Frontal cortex (tissue), 4 donors: ENCODE results near the gene CCL27. TPM values are rescaled to one million over a fixed set of nuclear protein-coding genes. Genes with fewer than 3 reads are reported as not detected.
A peak's percentile ranks its signal among the peaks of the same experiment; 100 is the strongest.

Experiments used
- DNase-seq, 2 donors: peaks; one replicate each; pipeline ENCODE4 v3.0.0; 2012; ENCODE audit warnings: low spot score in 2 of 2
- FAIRE-seq: peaks from 2 replicates; lab custom pipeline; 2012; peaks lifted over from hg19 to GRCh38; lab: Jason Lieb, UNC
- small RNA-seq: library from RNA; depleted of rRNA; stranded (forward); fragments of <200 nt; gene quantifications from one replicate; pipeline ENCODE3, GENCODE V24; 2014
- total RNA-seq: library from RNA; depleted of rRNA; stranded (reverse); fragments of >200 nt; gene quantifications from one replicate; pipeline ENCODE4 v1.2.3, GENCODE V29; 2014
- donor health status: control.
- donor health status: control.
- donor health status: control.

CCL27 gene
- total RNA-seq, 1 donor from 2014 or later: 0.41 TPM

DNA sequence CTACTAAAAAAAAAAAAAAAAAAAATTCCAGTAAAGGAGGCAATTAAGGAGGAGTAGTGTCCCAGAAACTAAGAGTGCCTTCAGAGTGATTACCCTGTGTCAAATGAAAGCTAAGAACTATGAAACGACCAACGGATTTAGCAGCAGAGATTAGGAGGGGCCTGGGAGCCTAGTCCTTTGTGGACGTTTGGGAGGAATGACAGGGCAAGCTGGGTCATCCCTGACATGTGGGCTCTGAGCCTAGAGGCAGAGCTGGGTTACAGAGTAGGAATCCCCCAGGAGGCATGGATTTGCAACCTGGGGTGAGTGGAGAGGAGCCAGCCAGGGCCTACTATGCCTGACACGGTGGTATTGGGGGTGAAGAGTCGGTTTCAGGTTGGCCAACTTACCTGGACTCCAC lies 29.3 kb downstream of the CCL27 start:
- DNase-seq: no peak
- FAIRE-seq: no peak

- no peak for FAIRE-seq
- no peak for DNase-seq
Observed at GRCh38 chr9:34630402-34631154, 31.9 kb downstream of the CCL27 start.

DNA sequence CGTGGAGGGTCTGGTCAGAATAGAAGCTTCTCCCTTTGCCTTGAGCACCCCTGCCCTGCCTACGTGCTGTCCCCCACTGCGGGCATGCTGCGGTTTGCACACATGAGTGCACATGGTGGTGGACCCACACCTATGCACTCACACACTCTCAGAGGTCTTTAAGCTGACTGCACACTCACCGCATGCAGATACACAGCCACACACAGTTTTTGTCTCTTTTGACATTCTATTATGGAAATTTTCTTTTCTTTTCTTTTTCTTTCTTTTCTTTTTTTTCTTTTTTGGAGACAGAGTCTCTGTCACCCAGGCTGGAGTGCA lies 33.0 kb downstream of the CCL27 start:
- no peak for FAIRE-seq
- DNase-seq: no peak

DNA sequence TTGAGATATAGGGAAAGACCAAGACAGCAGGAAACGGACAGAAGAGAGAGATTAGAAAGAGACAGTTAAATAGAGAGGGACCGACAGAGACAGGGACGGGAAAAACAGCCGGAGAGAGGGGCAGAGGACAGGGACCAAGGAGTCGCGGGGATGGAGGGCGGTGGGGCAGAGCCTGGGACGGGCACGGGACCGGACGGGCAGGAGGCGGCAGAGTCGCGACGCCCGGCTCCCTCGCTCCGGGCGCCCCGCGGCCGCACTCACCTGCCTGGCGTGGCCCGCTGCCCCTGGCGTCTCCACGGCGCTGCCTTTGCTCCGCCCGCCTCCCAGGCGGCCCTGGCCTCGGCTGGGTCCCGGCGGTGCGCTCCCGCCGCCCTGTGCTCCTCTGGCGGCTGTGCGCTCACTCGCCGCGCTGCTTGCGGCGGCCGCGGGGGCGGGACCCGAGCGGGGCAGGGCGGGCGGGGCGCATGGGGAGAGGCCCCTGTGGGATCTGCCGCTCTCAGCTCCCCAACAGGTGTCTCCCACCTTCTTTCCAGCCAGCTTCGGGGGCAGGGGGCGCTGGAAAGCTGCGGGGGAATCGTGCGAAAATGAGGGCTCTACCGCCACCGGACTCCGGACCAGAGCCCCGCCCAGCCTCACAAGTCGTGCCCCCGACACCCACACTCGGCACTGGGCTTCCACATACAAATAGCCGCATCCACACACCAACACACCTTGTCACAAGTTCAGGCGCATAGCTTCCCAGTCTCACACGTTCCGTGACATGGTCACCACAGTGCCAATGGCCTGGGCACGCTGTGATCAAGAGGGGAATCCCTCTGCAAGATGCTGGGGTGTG lies 33.6 kb downstream of the CCL27 start, which contains the start of gene ARID3C:
TSS of gene ARID3C (minus strand) at position 411 of the 835 bp plus-strand sequence. CDS start 1,052 bp downstream, outside the sequence.
- DNase-seq: peak in 1 of 2 donors; percentile 64
- FAIRE-seq: no peak

DNA sequence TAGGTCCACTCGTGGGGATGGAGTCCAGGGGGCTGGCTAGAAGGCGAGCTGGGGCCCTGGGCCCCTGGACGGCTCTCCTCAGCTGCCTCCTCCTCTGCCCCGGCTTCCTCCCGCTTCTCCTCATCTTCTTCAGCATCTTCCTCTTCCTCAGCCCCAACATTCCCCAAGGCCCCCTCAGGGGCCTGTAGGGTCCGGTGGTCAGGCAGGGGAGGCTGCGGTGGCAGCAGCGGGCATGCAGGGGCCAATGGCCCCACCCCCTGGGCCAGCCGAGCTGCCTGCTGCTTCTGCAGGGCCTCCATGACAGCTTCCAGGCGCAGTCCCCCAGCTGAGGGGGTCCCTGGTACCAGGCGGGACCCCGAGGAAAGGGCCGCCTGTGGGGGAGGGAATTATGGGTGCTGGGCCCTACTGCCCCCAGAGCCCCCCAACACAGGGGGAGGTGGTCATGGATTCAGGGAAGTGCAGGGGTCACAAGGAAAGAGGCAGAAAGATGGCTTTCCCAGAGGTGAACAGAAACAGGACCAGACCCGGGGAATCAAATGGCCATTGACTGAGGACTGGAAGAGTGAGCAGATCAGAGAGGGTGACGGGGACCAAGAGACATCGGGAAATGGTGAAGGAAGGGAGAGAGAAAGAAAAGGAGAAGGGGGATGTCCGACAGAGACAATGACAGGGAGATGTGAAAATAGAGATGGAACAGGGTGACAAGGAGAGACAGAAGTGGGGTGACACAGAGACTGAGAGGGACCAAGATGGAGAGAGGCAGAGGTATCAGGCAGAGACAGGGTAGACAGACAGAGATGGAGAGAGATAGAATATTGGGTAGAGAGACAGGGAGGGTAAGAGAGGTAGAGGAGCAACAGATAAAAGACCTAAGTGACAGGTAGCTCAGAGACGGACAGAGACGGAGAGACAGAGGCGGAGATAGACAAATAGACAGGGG lies 34.5 kb downstream of the CCL27 start:
- DNase-seq (no peak), FAIRE-seq (no peak)

GRCh38 chr9:34625186-34625486 lies 37.3 kb downstream of the CCL27 start:
- DNase-seq: no peak
- no peak for FAIRE-seq

DNA sequence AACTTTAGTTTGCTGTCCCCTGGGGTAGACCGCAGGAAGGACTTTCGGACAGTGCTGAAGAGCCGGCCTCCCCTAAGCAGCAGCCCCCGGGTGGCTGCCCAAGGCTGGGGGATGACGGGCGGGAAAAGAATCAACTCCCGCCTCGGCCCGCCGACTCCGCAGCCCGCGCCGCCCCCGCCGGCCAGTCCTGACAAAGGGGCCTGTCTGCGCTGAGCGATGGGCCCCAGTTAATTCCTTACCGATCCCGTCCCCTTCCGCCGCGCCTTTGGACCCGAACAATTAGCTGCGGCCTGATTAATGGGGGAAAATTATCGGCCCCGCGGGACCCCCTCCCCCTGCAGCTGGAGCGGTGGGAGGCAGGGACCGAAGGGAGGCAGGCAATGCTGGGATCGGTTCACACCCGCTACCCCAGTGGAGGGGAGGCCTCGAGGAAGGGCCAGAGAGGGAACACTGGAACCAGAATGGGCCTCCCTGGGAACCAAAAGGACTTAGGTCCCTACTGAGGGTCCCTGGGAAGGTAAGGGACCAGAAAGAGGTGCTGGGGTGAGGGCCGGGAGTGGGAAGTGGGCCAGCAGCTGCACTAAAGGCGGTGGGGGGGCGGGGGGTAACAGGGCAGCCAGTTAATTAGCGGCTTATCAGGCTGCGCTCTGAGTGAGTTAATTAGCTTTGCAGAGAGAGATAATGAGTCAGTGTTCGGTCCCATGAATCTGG lies 37.8 kb downstream of the CCL27 start:
- DNase-seq (no peak), FAIRE-seq (no peak)

- DNase-seq: no peak
- no peak for FAIRE-seq
Observed at GRCh38 chr9:34623374-34624235, 38.9 kb downstream of the CCL27 start.

DNA sequence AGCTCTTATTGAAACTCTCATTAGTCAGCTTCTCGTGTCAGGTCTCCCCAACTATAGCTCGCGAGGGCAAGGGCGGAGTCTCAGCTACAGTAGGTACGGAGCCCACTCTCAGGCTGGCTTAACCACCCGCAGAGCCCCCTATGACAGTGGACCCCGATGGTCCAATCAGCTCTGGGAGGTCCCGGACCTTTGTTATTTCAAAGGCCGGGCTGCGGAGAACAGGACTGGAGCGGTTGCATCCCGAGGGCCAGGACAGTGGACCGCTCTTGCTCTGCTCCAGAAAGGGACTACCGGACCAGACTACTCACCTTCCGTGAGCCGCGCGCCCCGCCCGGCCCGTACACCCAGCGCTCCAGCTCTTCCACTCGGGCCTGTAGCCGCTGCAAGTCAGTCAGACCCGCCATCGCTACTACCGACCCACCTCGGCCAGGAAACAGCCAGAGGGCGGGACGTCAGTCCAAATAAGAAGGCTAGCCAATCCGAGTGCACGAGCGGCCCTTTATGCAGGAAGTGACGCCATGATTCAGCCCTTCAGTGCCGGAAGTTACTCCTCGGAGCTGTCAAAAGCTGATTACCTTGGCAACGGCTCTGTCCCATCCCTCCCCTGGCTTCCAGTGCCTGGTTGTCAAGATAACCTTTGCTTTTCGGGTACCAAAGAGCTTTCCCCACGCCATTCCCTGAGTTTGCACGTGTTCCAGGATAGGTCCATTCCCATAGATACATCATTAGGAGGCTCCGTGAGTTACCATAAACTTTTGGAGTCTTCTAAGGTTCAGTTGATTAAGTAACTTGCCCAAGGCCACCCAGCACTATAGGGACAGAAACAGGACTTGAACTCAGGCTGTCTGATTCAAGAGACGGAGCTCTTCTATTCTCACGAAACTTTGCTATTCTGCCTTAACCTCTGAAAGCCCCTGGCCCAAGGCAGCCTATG lies 42.1 kb downstream of the CCL27 start, which contains the start of gene DCTN3:
TSS of gene DCTN3 (minus strand) at position 435 of the 934 bp plus-strand sequence. CDS start at position 404, 31 bp downstream.
- peak; percentile 10 for FAIRE-seq
- peak; percentile 92 to 98 for DNase-seq

DNA sequence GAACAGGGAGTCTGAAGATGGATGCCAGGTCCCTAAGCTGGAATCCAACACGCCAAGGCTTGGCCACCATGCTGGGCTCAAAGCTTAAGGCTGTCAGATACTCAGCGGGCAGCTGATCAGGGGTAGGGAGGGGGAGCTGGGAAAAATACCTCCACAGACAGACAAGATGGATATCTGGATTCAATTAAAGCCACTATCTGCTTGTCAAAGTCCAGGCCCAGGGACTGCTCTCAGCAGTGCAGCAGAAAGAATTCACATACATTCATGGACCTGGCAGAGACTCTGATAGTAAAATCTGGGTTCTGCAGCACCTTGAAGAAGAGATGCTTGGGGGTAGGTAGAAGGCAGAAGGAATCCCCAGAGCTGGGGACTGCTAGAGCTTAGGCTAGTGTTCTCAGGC lies 47.3 kb downstream of the CCL27 start:
- FAIRE-seq: no peak

GRCh38 chr9:34612788-34613390 lies 49.6 kb downstream of the CCL27 start:
- DNase-seq: peak; percentile 74 to 83
- no peak for FAIRE-seq

More for the DNA sequence above, 47.3 kb downstream of the CCL27 start:
- no peak for DNase-seq

Small RNAs within 50 kb of the gene (small RNA-seq; reads per million reads assigned to genes)
- gene CCL27: not detected

Other genes with a start within 250 kb of the CCL27 start
- gene FAM219A, start 204.1 kb downstream of the CCL27 start, total RNA-seq: 22.4 TPM
- 1.2 TPM for gene DNAI1, start 203.9 kb downstream of the CCL27 start, total RNA-seq
- gene ENHO, start 139.7 kb downstream of the CCL27 start, total RNA-seq: 53.4 TPM
- 9.8 TPM for gene CNTFR, start 72.9 kb downstream of the CCL27 start, total RNA-seq
- gene RPP25L, start 50.6 kb downstream of the CCL27 start, total RNA-seq: 6.1 TPM
- 165 TPM for gene DCTN3, start 42.2 kb downstream of the CCL27 start, total RNA-seq
- gene ARID3C, start 33.6 kb downstream of the CCL27 start, total RNA-seq: 0.82 TPM
- 20.8 TPM for gene SIGMAR1, start 24.9 kb downstream of the CCL27 start, total RNA-seq
- gene GALT, start 16.0 kb downstream of the CCL27 start, total RNA-seq: 29.3 TPM
- 5.3 TPM for gene IL11RA, start 10.5 kb downstream of the CCL27 start, total RNA-seq
- gene CCL19, start 28.6 kb upstream of the CCL27 start, total RNA-seq: not detected
- not detected for gene CCL21, start 47.5 kb upstream of the CCL27 start, total RNA-seq